Subcutaneous abdominal adipose tissue (tissue), 5 donors: ENCODE data around the gene HTR2A.

ENCODE experiments used
- H3K27ac ChIP-seq: one replicate; pipeline ENCODE4 v1.7.0; 2013; ENCODE audit warnings: low read depth, mild to moderate bottlenecking, inconsistent platforms, low read length, moderate library complexity
- H3K27me3 ChIP-seq, 5 donors: one replicate each; pipeline ENCODE4 v1.7.0; 2013; ENCODE audit warnings: low read length in 5 of 5, inconsistent platforms in 1 of 5; ENCODE audit not compliant: control insufficient read depth in 5 of 5, insufficient read depth in 4 of 5
- H3K36me3 ChIP-seq, 5 donors: one replicate each; pipeline ENCODE4 v1.7.0; 2013; ENCODE audit warnings: low read length in 5 of 5; ENCODE audit not compliant: control insufficient read depth in 5 of 5, insufficient read depth in 5 of 5
- H3K4me1 ChIP-seq, 5 donors: one replicate each; pipeline ENCODE4 v1.7.0; 2013; ENCODE audit warnings: low read length in 5 of 5, mild to moderate bottlenecking in 3 of 5, moderate library complexity in 1 of 5; ENCODE audit not compliant: control insufficient read depth in 5 of 5, insufficient read depth in 5 of 5
- H3K4me3 ChIP-seq, 5 donors: one replicate each; pipeline ENCODE4 v1.7.0; 2013; ENCODE audit warnings: low read length in 5 of 5, low read depth in 1 of 5
- H3K9ac ChIP-seq, 5 donors: one replicate each; pipeline ENCODE4 v1.7.0; 2013; ENCODE audit warnings: low read length in 5 of 5, mild to moderate bottlenecking in 4 of 5, moderate library complexity in 3 of 5
- H3K9me3 ChIP-seq, 5 donors: one replicate each; pipeline ENCODE4 v1.7.0; 2013; ENCODE audit warnings: low read length in 5 of 5; ENCODE audit not compliant: control insufficient read depth in 5 of 5
- donor health status: healthy.
- donor health status: healthy.
- donor health status: healthy.
- donor health status: healthy.
- donor health status: healthy.

Gene HTR2A

GRCh38 chr13:46896341-46897137, at the start of gene HTR2A:
Gene HTR2A, minus strand, starts transcription at chr13:46897053. Its CDS starts 1,147 bp downstream, at chr13:46895906.
- Histone ChIP-seq H3K4me3 (peak within 1 kb of the TSS; percentile 55 to 80 (median 64)), H3K9ac (peak within 1 kb of the TSS in 4 of 5 donors; percentile 5 to 41 (median 28)), H3K27me3 (peaks cover 0 to 9% (median 6%) of the 10 kb centered on the region in 5 donors), H3K36me3 (no peaks in the 10 kb centered on the region), H3K9me3 (no peaks in the 10 kb centered on the region), H3K27ac (no peak within 1 kb of the TSS), H3K4me1 (peaks cover 0 to 32% (median 24%) of the 10 kb centered on the region in 5 donors)

- no peaks in the 10 kb centered on the region for H3K36me3 ChIP-seq
These were observed 39.7 kb upstream of the HTR2A start for GRCh38 chr13:46936525-46936924.

DNA sequence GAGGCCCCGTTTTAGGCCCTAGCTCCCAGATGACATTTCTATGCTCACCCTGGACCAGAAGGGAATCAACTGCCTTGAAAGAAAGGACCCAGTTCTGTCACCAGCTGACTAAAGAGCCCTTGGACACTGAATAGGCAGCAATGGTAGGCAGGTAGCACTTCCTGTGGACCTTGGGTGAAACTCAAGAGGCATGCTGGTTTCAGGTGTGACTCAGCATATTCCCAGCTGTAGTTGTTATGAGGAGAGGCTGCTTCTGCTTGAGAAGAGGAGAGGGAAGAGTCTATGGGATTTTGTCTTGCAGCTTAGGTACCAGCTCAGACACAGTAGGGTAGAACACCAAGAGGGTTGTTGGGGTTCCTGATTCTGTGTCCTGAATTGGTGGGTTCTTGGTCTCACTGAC, 37.9 kb upstream of the HTR2A start:
- Histone ChIP-seq H3K36me3 (no peaks in the 10 kb centered on the region), H3K27me3 (no peaks in the 10 kb centered on the region), H3K27ac (no peak overlapping the region), H3K4me1 (no peaks in the 10 kb centered on the region), H3K4me3 (no peak overlapping the region), H3K9me3 (peaks cover 0 to 6% (median 0%) of the 10 kb centered on the region in 5 donors), H3K9ac (no peak overlapping the region)

More at GRCh38 chr13:46936525-46936924, 39.7 kb upstream of the HTR2A start:
- Histone ChIP-seq H3K27ac (no peak overlapping the region), H3K9ac (no peak overlapping the region), H3K4me1 (no peaks in the 10 kb centered on the region), H3K4me3 (no peak overlapping the region), H3K27me3 (no peaks in the 10 kb centered on the region), H3K9me3 (peaks cover 0 to 6% (median 0%) of the 10 kb centered on the region in 5 donors)

- H3K4me1 ChIP-seq, result no peaks in the 10 kb centered on the region
- H3K9me3 ChIP-seq, result no peaks in the 10 kb centered on the region
- peaks cover 0 to 5% (median 0%) of the 10 kb centered on the region in 5 donors for H3K27me3 ChIP-seq
- no peak overlapping the region for H3K27ac ChIP-seq
- H3K4me3 ChIP-seq, result no peak overlapping the region
- H3K36me3 ChIP-seq, result no peaks in the 10 kb centered on the region
- H3K9ac ChIP-seq, result no peak overlapping the region
These were observed 30.2 kb upstream of the HTR2A start for GRCh38 chr13:46926916-46927590.

GRCh38 chr13:46925486-46925885, 28.6 kb upstream of the HTR2A start:
- Histone ChIP-seq H3K36me3 (no peaks in the 10 kb centered on the region), H3K27me3 (peaks cover 0 to 5% (median 0%) of the 10 kb centered on the region in 5 donors), H3K9me3 (no peaks in the 10 kb centered on the region), H3K9ac (no peak overlapping the region), H3K27ac (no peak overlapping the region), H3K4me3 (no peak overlapping the region), H3K4me1 (no peaks in the 10 kb centered on the region)

DNA sequence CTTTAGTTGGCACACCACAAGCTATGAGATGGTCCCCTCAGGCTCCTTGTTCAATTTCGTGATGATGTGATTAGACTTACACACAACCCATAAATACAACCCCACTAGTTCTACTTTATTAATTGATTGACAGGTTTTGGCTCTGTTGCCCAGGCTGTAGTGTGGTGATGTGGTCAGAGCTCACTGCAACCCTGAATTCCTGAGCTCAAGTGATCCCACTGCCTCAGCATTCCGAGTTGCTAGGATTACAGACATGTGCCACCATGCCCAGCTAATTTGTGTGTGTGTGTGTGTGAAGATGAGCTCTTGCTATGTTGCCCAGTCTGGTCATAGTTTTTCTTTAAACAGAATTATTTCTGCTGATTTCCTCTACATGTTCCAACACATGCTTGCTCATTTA, 17.5 kb upstream of the HTR2A start:
- peaks cover 0 to 3% (median 0%) of the 10 kb centered on the region in 5 donors for H3K9me3 ChIP-seq
- no peak overlapping the region for H3K27ac ChIP-seq
- H3K36me3 ChIP-seq, result no peaks in the 10 kb centered on the region
- H3K4me3 ChIP-seq, result no peak overlapping the region
- H3K4me1 ChIP-seq, result no peaks in the 10 kb centered on the region
- no peak overlapping the region for H3K9ac ChIP-seq
- H3K27me3 ChIP-seq, result peaks cover 0 to 3% (median 0%) of the 10 kb centered on the region in 5 donors

DNA sequence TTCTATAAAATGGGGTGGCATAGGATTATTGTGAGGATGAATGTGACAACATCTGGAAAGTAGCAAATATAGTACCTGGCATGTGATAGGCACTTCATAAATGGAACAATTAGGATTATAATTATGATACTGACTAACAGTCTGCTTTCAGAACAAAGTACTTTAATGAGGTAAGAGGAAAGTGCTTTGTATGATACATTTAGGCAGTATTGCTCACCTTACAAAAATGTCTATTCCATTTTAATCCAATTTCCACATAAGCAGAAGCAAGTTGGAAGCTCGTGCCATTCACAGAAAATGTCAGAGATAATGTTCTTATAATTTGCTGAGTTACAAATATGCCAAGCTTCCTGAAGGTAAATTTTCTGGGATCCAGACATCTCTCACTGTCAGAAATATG, 16.9 kb upstream of the HTR2A start:
- Histone ChIP-seq H3K27me3 (peaks cover 0 to 3% (median 0%) of the 10 kb centered on the region in 5 donors), H3K4me1 (no peaks in the 10 kb centered on the region), H3K36me3 (no peaks in the 10 kb centered on the region), H3K27ac (no peak overlapping the region), H3K9ac (no peak overlapping the region), H3K9me3 (peaks cover 0 to 3% (median 0%) of the 10 kb centered on the region in 5 donors), H3K4me3 (no peak overlapping the region)

DNA sequence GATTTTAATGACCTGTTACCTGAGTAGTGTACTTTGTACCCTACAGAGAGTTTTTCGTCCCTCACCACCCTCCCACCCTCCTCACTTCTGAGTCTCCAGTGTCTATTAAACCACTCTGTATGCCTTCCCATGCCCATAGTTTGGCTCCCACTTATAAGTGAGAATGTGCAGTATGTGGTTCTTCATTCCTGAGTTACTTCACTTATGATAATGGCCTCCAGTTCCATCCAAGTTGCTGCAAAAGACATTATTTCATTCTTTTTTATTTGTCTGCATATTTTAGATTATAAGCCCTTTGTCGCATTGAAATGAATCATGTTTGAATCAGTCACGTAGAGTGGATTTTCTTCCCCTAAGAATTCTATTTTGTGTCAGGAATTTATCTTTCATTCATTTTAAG, 12.2 kb upstream of the HTR2A start:
- Histone ChIP-seq H3K36me3 (no peaks in the 10 kb centered on the region), H3K9ac (no peak overlapping the region), H3K9me3 (peaks cover 0 to 3% (median 0%) of the 10 kb centered on the region in 5 donors), H3K4me1 (no peaks in the 10 kb centered on the region), H3K27me3 (peaks cover 0 to 3% (median 0%) of the 10 kb centered on the region in 5 donors), H3K4me3 (no peak overlapping the region), H3K27ac (no peak overlapping the region)

DNA sequence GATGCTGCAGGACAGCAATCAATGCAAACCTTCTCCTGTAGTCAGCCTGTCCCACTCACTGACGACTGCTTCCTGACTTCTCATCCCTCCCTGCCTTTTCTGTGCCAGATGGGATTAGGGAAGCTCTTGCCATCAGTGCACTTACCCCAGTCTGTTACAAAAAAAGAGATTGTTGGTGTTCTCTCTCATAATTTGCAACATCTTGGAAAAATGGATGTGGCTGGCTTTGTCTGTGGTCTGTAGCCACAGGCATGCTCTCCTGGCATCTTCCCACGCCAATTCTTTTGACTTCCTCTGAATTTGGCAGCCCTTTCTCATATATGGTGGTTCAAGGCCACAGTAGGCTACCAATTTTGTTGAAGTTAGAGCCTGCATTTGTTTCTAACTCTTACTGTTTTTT, 11.6 kb upstream of the HTR2A start:
- Histone ChIP-seq H3K27ac (no peak overlapping the region), H3K9me3 (peaks cover 0 to 3% (median 0%) of the 10 kb centered on the region in 5 donors), H3K4me1 (no peaks in the 10 kb centered on the region), H3K9ac (no peak overlapping the region), H3K36me3 (no peaks in the 10 kb centered on the region), H3K4me3 (no peak overlapping the region), H3K27me3 (peaks cover 0 to 3% (median 0%) of the 10 kb centered on the region in 5 donors)

- Histone ChIP-seq H3K9me3 (no peaks in the 10 kb centered on the region), H3K4me1 (no peaks in the 10 kb centered on the region), H3K27ac (no peak overlapping the region), H3K36me3 (no peaks in the 10 kb centered on the region), H3K27me3 (peaks cover 0 to 3% (median 0%) of the 10 kb centered on the region in 5 donors), H3K9ac (no peak overlapping the region), H3K4me3 (no peak overlapping the region)
These were observed 9.6 kb upstream of the HTR2A start for GRCh38 chr13:46906405-46906804.
